ENCODE results near the gene EPC1. TPM values are rescaled to one million over a fixed set of nuclear protein-coding genes. Genes with fewer than 3 reads are reported as not detected.
"Not testable (repeated sequence)": the region's sequence is repeated elsewhere in the genome, so short reads cannot be mapped to it uniquely, and the experiment has no call there.

The EPC1 gene
- total and polyA plus RNA-seq, 9 donors = 31.8 to 52.9 (median 41.1) TPM

DNA sequence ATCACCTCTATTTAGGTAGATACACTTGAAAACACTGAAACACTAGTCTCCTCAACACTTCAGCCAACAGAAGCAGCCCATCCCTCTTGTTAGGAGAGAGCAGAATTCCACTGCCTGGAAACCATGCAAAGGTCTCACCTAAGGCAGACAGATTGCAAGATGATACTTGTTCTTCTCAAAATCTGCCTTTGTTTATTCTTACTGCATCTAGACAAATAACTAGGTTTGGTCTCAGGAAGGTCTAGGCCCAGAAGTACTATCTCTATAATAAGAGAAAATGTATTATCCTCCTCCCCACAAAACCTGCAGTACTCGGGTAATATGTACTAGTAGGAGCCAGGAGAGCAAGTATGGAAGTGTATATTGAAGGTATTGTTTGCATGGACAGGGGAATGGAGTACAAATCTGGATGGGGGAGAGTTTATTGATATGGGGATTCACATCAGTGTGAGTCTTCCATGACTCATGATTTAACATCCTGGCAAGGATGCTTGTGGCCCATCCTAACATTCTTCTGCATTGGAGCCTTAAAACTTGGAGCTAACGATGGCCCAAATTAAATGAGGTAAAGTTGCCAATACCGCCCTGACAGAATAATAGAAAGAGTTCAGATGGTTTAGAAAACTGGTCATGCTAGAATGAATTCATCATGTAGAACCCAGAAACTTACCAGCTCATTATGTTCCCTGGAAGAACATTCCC, 109.2 kb downstream of the EPC1 start:
- Histone ChIP-seq H3K4me3 (no peak overlapping the region), H3K27me3 (no peaks in the 10 kb centered on the region), H3K4me1 (ENCODE audit: insufficient read depth) (no peaks in the 10 kb centered on the region), H3K36me3 (no peaks in the 10 kb centered on the region), H3K9me3 (no peaks in the 10 kb centered on the region), H3K27ac (no peak overlapping the region)
- DNase-seq = no peak
- WGBS, 3 donors = 78 to 84% (median 78%) methylated on average over 3 of the region's 3 CpGs
- TF ChIP-seq, protein P1, sequence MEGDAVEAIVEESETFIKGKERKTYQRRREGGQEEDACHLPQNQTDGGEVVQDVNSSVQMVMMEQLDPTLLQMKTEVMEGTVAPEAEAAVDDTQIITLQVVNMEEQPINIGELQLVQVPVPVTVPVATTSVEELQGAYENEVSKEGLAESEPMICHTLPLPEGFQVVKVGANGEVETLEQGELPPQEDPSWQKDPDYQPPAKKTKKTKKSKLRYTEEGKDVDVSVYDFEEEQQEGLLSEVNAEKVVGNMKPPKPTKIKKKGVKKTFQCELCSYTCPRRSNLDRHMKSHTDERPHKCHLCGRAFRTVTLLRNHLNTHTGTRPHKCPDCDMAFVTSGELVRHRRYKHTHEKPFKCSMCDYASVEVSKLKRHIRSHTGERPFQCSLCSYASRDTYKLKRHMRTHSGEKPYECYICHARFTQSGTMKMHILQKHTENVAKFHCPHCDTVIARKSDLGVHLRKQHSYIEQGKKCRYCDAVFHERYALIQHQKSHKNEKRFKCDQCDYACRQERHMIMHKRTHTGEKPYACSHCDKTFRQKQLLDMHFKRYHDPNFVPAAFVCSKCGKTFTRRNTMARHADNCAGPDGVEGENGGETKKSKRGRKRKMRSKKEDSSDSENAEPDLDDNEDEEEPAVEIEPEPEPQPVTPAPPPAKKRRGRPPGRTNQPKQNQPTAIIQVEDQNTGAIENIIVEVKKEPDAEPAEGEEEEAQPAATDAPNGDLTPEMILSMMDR (IDR thresholded peaks at IDR 0.05) = no peak
- TF ChIP-seq EP300 (IDR thresholded peaks at IDR 0.05) (no peak), POLR2A (IDR thresholded peaks at IDR 0.05) (no peak)
- intact Hi-C loops (cut with DNase I) = no loop called here

DNA sequence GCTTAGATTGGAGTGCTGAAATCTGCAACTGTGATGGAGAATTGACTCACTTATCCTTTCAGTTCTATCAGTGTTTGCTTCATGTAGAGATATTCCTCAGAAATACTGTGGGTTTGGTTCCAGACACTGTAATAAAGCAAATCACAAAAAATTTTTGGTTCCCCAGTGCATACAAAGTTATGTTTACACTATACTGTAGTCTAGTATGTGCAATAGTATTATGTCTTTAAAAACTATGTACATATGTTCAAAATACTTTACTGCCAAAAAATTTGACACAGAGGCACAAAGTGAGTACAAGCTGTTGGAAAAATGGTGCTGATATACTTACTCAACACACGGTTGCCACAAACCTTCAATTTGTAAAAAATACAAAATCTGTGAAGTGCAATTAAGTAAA, 112.5 kb downstream of the EPC1 start:
- TF ChIP-seq, protein P1 (IDR thresholded peaks at IDR 0.05) = no peak
- TF ChIP-seq POLR2A (IDR thresholded peaks at IDR 0.05) = no peak
- no peak for TF ChIP-seq EP300 (IDR thresholded peaks at IDR 0.05)
- Histone ChIP-seq H3K27me3 (no peaks in the 10 kb centered on the region), H3K4me1 (ENCODE audit: insufficient read depth) (no peaks in the 10 kb centered on the region), H3K4me3 (no peak overlapping the region), H3K9me3 (no peaks in the 10 kb centered on the region), H3K36me3 (no peaks in the 10 kb centered on the region), H3K27ac (no peak overlapping the region)
- no peak for DNase-seq
- intact Hi-C loops (cut with DNase I) = no loop called here
- 37 to 69% (median 53%) methylated on average over 1 of the region's 1 CpG for WGBS, 3 donors

- H3K4me3 ChIP-seq = not testable (repeated sequence)
Measured at GRCh38 chr10:32233375-32233774, 113.6 kb downstream of the EPC1 start.

DNA sequence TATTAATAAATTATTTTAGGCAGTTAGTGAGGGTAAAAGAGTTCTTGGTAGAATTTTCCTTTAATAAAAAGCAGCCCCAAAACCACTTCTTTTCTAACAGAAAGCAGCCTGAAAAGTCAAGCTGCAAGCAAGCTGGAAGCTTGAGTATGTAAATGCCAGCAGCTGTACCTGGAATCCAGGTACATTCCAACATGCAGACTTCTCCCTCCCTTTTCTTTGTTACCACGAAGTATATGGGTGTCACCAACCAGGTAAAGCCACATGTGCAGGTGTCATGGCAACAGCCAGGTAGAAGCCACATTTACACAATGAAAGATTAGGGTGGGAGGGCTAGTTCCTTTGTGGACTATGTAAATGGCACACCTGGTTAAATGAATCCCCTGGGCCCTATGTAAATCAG, 114.6 kb downstream of the EPC1 start:
- WGBS, 3 donors = 31 to 44% (median 33%) methylated on average over 1 of the region's 1 CpG

More at GRCh38 chr10:32233375-32233774, 113.6 kb downstream of the EPC1 start:
- H3K9me3 ChIP-seq; H3K4me1 ChIP-seq (ENCODE audit: insufficient read depth); H3K27me3 ChIP-seq; H3K36me3 ChIP-seq; DNase-seq; H3K27ac ChIP-seq; intact Hi-C loops (cut with DNase I): not testable (repeated sequence)
- 96 to 98% (median 96%) methylated on average over 16 to 36 of the region's 36 CpGs for WGBS, 3 donors

DNA sequence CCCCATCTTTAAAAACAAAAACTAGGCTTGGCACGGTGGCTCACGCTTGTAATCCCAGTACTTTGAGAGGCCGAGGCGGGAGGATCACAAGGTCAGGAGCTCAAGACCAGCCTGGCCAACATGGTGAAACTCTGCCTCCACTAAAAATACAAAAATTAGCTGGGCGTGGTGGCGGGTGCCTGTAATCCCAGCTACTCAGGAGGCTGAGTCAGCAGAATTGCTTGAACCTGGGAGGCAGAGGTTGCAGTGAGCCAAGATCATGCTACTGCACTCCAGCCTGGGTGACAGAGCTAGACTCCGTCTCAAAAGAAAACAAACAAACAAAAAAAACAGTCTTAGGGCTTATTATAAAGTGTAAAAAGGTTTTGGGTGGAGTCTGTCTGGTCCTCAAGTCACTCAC, 117.2 kb downstream of the EPC1 start:
- H3K27ac ChIP-seq; H3K4me3 ChIP-seq; H3K27me3 ChIP-seq; H3K4me1 ChIP-seq (ENCODE audit: insufficient read depth); DNase-seq; intact Hi-C loops (cut with DNase I); H3K9me3 ChIP-seq; H3K36me3 ChIP-seq: not testable (repeated sequence)
- 92 to 96% (median 94%) methylated on average over 7 of the region's 7 CpGs for WGBS, 3 donors

More for the DNA sequence above, 114.6 kb downstream of the EPC1 start:
- Histone ChIP-seq H3K27ac (no peak overlapping the region), H3K9me3 (no peaks in the 10 kb centered on the region), H3K4me3 (no peak overlapping the region), H3K27me3 (no peaks in the 10 kb centered on the region), H3K36me3 (no peaks in the 10 kb centered on the region), H3K4me1 (ENCODE audit: insufficient read depth) (no peaks in the 10 kb centered on the region)
- intact Hi-C loops (cut with DNase I) = no loop called here
- no peak for DNase-seq
- TF ChIP-seq, protein P1 (IDR thresholded peaks at IDR 0.05) = no peak
- TF ChIP-seq POLR2A (IDR thresholded peaks at IDR 0.05) (no peak), EP300 (IDR thresholded peaks at IDR 0.05) (no peak)

All from ovary (tissue), 9 donors.